ENCODE measurements around the gene TRIP11. TPM values are rescaled to one million over a fixed set of nuclear protein-coding genes. Genes with fewer than 3 reads are reported as not detected.

Gene TRIP11
- total RNA-seq, 4 donors from 2014 or later: 18.6 to 33.7 (median 26.9) TPM

Other genes starting within 250 kb of the TRIP11 start
- 10 to 100 TPM; 32.4 to 48.9 (median 44.7) TPM for gene TC2N, start 172.5 kb downstream of the TRIP11 start, total RNA-seq
- gene FBLN5, start 92.4 kb downstream of the TRIP11 start, total RNA-seq: 10 to 100 TPM in 2 of 4 donors, 1 to 10 TPM in 2; 1.2 to 83.5 (median 8.0) TPM
- 10 to 100 TPM; 16.9 to 31.5 (median 25.0) TPM for gene ATXN3, start 66.5 kb upstream of the TRIP11 start, total RNA-seq
- 100 to 1,000 TPM; 262 to 685 (median 291) TPM for gene NDUFB1, start 81.6 kb upstream of the TRIP11 start, total RNA-seq
- 10 to 100 TPM; 29.6 to 71.4 (median 46.7) TPM for gene CPSF2, start 81.9 kb upstream of the TRIP11 start, total RNA-seq

Data from esophagus squamous epithelium (tissue), 4 donors.